Peyer's patch (tissue), 4 donors: Measurements from ENCODE around the gene MAP7D1.

Source experiments
- CTCF ChIP-seq, 6 experiments: fragments of 450-650 bp in 4 of 6; fragments of 200-600 bp in 2 of 6; sonication (generic) in 1 of 6; IDR thresholded peaks; one replicate each; pipeline ENCODE4 v1.5.1; 2017 to 2019; ENCODE audit warnings: antibody characterized with exemption in 6 of 6, mild to moderate bottlenecking in 3 of 6, moderate library complexity in 1 of 6
- POLR2A ChIP-seq, 2 donors: fragments of 450-650 bp; IDR thresholded peaks; one replicate each; pipeline ENCODE4 v1.5.1; 2017; ENCODE audit warnings: antibody characterized with exemption in 2 of 2, mild to moderate bottlenecking in 2 of 2, moderate library complexity in 2 of 2

- TF ChIP-seq CTCF (IDR thresholded peaks at IDR 0.05) (no peak), POLR2A (IDR thresholded peaks at IDR 0.05) (no peak)
Observed at GRCh38 chr1:36115200-36115669, 40.7 kb upstream of the MAP7D1 start.
